Panc1 (cell line): Measurements from ENCODE around the gene AMBP. TPM values are rescaled to one million over a fixed set of nuclear protein-coding genes. Genes with fewer than 3 reads are reported as not detected.

Source experiments
- ATAC-seq: fragments of 200-7000 bp; cut with Tn5 transposase; 2 replicates; pipeline ENCODE4 v1.9.1; 2020; ENCODE audit warnings: mild to moderate bottlenecking, moderate library complexity
- BruUV-seq: library from RNA; stranded (reverse); fragments of 400-500 nt; replicated peaks from 2 replicates; lab custom pipeline; 2021; lab: Mats Ljungman, UMichigan
- CTCF ChIA-PET: fragments of 300-600 bp; sonication (Branson Sonifier 250); formaldehyde crosslinking; loops from one replicate; lab custom pipeline; 2022; ENCODE audit warnings: antibody characterized with exemption; lab: Charles Lee
- POLR2A ChIA-PET: fragments of 300-600 bp; sonication (Branson Sonifier 250); formaldehyde crosslinking; loops from one replicate; lab custom pipeline; 2022; ENCODE audit warnings: antibody characterized with exemption; lab: Charles Lee
- DNase-seq: peaks from one replicate; pipeline ENCODE4 v3.0.0-alpha.2; 2010; ENCODE audit warnings: low read depth, low spot score
- H3K27ac ChIP-seq: 2 replicates; pipeline ENCODE4 v1.5.1; 2011; ENCODE audit warnings: mild to moderate bottlenecking, low read length, inconsistent platforms
- H3K27me3 ChIP-seq: fragments of 200-500 bp; sonication (Bioruptor generic); 2 replicates; pipeline ENCODE4 v1.6.0; 2014; ENCODE audit warnings: low read length, inconsistent platforms; ENCODE audit not compliant: control insufficient read depth, insufficient read depth
- H3K36me3 ChIP-seq: fragments of 200-500 bp; sonication (Bioruptor generic); 2 replicates; pipeline ENCODE4 v1.5.1; 2014; ENCODE audit warnings: inconsistent platforms, mild to moderate bottlenecking, low read length, moderate library complexity; ENCODE audit not compliant: control insufficient read depth, insufficient read depth
- H3K4me1 ChIP-seq: 2 replicates; pipeline ENCODE4 v1.5.1; 2011; ENCODE audit warnings: inconsistent platforms, mild to moderate bottlenecking, low read length, moderate library complexity; ENCODE audit not compliant: control insufficient read depth, insufficient read depth
- H3K4me3 ChIP-seq, 2 experiments: 2 replicates each; pipeline ENCODE4 v1.5.1; 2011 to 2012; ENCODE audit warnings: low read depth in 2 of 2, low read length in 2 of 2, mild to moderate bottlenecking in 2 of 2, inconsistent platforms in 1 of 2, moderate library complexity in 1 of 2
- H3K9me3 ChIP-seq: fragments of 200-500 bp; sonication (Bioruptor generic); 2 replicates; pipeline ENCODE4 v1.5.1; 2014; ENCODE audit warnings: low read depth, mild to moderate bottlenecking, inconsistent platforms, low read length, moderate library complexity; ENCODE audit not compliant: control insufficient read depth, insufficient read depth
- POLR2AphosphoS5 ChIP-seq: IDR thresholded peaks from 2 replicates; pipeline ENCODE4 v1.6.1; 2012; ENCODE audit warnings: mild to moderate bottlenecking, low read depth, low read length, moderate library complexity
- REST ChIP-seq, 2 experiments: IDR thresholded peaks; 2 replicates each; pipeline ENCODE4 v1.6.1; 2011 to 2012; ENCODE audit warnings: low read depth in 2 of 2, control low read depth in 1 of 2, low read length in 1 of 2, mild to moderate bottlenecking in 1 of 2, moderate library complexity in 1 of 2; ENCODE audit not compliant: insufficient read depth in 1 of 2
- SIN3A ChIP-seq: IDR thresholded peaks from 2 replicates; pipeline ENCODE4 v1.6.1; 2012; ENCODE audit warnings: low read depth, mild to moderate bottlenecking, low read length, moderate library complexity, borderline replicate concordance; ENCODE audit not compliant: insufficient read depth
- TCF7L2 ChIP-seq: IDR thresholded peaks from 2 replicates; pipeline ENCODE4 v1.6.1; 2011; ENCODE audit warnings: mild to moderate bottlenecking, low read depth, low read length, inconsistent platforms
- in situ Hi-C: cut with HindIII; loops from 2 replicates; pipeline ENCODE4 v1.10.0; 2016; ENCODE audit warnings: low sequenced_read_pairs, low pct_unique_long_range_greater_than_20kb
- intact Hi-C: fragments of 100-400 bp; cut with micrococcal nuclease; formaldehyde crosslinking; loops from one replicate; pipeline ENCODE4 v1.10.0; 2022; ENCODE audit not compliant: unreplicated experiment
- total RNA-seq: library from RNA; stranded (reverse); gene quantifications from one replicate; pipeline ENCODE4 v1.2.1, GENCODE V29; 2021; ENCODE audit not compliant: unreplicated experiment
- TF ChIP-seq, protein P1 (sequence below): fragments of 450-650 bp; IDR thresholded peaks from 2 replicates; pipeline ENCODE4 v1.5.1; 2017; ENCODE audit warnings: mild to moderate bottlenecking

AMBP gene
- total RNA-seq, 1 experiment from 2014 or later, result 1.7 TPM

DNA sequence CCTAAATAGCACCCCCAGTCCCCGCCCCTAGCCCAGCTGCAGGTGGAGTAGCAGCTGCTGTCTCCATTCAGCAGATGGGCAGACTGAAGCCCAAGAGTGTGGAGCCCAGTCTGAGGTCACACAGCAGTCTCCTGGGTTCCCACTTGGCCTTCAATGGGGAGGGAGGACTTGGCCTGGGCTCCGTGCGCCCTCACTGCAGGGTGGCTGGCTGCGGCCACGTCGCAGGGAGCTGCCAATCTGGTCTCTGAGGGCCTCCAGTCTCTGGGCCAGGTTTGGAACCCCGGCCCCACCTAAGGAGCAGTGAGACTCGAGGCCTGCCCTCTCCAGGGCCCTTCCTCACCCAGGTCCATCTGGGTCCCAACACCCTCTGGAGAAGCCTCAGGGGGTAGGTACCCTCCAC is 13.6 kb upstream of the AMBP start:
- no peak for TF ChIP-seq SIN3A
- no peak for TF ChIP-seq REST (IDR thresholded peaks at IDR 0.05; ENCODE audit: insufficient read depth in 1 of 2, low read depth in 2 of 2, low read length in 1 of 2)
- TF ChIP-seq POLR2AphosphoS5, result no peak
- TF ChIP-seq TCF7L2, result no peak
- TF ChIP-seq, protein P1, sequence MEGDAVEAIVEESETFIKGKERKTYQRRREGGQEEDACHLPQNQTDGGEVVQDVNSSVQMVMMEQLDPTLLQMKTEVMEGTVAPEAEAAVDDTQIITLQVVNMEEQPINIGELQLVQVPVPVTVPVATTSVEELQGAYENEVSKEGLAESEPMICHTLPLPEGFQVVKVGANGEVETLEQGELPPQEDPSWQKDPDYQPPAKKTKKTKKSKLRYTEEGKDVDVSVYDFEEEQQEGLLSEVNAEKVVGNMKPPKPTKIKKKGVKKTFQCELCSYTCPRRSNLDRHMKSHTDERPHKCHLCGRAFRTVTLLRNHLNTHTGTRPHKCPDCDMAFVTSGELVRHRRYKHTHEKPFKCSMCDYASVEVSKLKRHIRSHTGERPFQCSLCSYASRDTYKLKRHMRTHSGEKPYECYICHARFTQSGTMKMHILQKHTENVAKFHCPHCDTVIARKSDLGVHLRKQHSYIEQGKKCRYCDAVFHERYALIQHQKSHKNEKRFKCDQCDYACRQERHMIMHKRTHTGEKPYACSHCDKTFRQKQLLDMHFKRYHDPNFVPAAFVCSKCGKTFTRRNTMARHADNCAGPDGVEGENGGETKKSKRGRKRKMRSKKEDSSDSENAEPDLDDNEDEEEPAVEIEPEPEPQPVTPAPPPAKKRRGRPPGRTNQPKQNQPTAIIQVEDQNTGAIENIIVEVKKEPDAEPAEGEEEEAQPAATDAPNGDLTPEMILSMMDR, result no peak
- intact Hi-C loops (no loop called here), in situ Hi-C loops (no loop called here)
- ATAC-seq, result no peak
- ChIA-PET POLR2A (no interaction called here), CTCF (no interaction called here)
- Histone ChIP-seq H3K27me3 (no peaks in the 10 kb centered on the region), H3K36me3 (no peaks in the 10 kb centered on the region), H3K4me1 (no peaks in the 10 kb centered on the region), H3K27ac (no peak overlapping the region), H3K9me3 (no peaks in the 10 kb centered on the region), H3K4me3 (no peak overlapping the region)
- BruUV-seq, result no TSS peak
- DNase-seq, result no peak

DNA sequence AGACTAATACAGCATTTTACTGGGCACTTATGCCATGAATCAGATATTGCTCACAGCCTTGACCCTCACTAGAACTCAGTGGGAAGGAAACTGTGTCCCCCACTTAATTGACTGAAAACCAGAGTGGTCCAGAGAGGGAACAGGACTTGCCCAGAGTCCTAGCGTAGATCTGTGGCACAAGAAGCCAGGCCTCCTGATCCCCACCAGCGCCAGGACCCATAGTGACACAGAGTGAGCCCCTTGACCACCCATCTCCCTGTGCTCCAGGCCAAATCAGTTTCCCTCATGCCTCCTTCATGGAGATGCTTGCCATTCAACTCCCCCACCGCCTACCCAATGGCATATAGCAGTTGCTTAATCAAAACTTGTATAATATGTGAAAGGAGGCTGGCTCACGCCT is 12.7 kb upstream of the AMBP start:
- H3K27me3 ChIP-seq, result no peaks in the 10 kb centered on the region
- in situ Hi-C loops (no loop called here), intact Hi-C loops (no loop called here)
- H3K27ac ChIP-seq, result no peak overlapping the region
- DNase-seq (no peak), ATAC-seq (no peak)
- H3K36me3 ChIP-seq, result no peaks in the 10 kb centered on the region
- TF ChIP-seq SIN3A (no peak), REST (IDR thresholded peaks at IDR 0.05; ENCODE audit: insufficient read depth in 1 of 2, low read depth in 2 of 2, low read length in 1 of 2) (no peak), TCF7L2 (no peak), POLR2AphosphoS5 (no peak)
- TF ChIP-seq, protein P1, result no peak
- ChIA-PET POLR2A (no interaction called here), CTCF (no interaction called here)
- no TSS peak for BruUV-seq
- H3K4me1 ChIP-seq, result no peaks in the 10 kb centered on the region
- no peaks in the 10 kb centered on the region for H3K9me3 ChIP-seq
- no peak overlapping the region for H3K4me3 ChIP-seq
